ENCODE measurements around the gene ATP9B. TPM values are rescaled to one million over a fixed set of nuclear protein-coding genes. Genes with fewer than 3 reads are reported as not detected.
"Not testable (repeated sequence)": the region's sequence is repeated elsewhere in the genome, so short reads cannot be mapped to it uniquely, and the experiment has no call there.

ATP9B gene
- total and polyA plus RNA-seq, 10 donors, result 7.5 to 58.4 (median 42.7) TPM

DNA sequence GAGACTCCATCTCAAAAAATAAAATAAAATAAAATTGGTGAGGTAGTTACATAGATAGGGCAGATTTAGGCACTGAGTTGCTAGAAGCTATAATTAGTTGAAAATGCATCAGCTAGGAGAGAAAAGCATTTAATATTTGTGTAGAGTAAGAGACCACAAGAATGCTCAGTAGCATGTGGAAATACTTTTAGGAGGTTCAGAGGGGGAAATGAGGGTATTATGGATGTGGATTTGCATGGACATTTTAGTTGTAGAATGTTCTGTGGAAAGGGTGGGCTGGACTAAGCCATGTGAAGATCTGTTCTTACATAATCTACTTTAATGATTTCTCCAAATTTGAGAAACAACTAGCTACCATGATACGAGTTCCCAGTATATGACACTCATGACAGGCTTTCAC, 95.5 kb downstream of the ATP9B start:
- 87 to 100% (median 96%) methylated on average over 1 of the region's 1 CpG for WGBS, 5 donors
- DNase-seq, result no peak
- no peak for TF ChIP-seq POLR2AphosphoS5 (IDR thresholded peaks at IDR 0.05)
- TF ChIP-seq, protein P1, sequence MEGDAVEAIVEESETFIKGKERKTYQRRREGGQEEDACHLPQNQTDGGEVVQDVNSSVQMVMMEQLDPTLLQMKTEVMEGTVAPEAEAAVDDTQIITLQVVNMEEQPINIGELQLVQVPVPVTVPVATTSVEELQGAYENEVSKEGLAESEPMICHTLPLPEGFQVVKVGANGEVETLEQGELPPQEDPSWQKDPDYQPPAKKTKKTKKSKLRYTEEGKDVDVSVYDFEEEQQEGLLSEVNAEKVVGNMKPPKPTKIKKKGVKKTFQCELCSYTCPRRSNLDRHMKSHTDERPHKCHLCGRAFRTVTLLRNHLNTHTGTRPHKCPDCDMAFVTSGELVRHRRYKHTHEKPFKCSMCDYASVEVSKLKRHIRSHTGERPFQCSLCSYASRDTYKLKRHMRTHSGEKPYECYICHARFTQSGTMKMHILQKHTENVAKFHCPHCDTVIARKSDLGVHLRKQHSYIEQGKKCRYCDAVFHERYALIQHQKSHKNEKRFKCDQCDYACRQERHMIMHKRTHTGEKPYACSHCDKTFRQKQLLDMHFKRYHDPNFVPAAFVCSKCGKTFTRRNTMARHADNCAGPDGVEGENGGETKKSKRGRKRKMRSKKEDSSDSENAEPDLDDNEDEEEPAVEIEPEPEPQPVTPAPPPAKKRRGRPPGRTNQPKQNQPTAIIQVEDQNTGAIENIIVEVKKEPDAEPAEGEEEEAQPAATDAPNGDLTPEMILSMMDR (IDR thresholded peaks at IDR 0.05 in 8 of 11, conservative IDR thresholded peaks at IDR 0.05 in 3 of 11), result no peak
- no peak for TF ChIP-seq POLR2A (IDR thresholded peaks at IDR 0.05)
- Histone ChIP-seq H3K4me1 (peaks cover 0 to 5% (median 0%) of the 10 kb centered on the region in 6 donors), H3K36me3 (peaks cover 0 to 69% (median 27%) of the 10 kb centered on the region in 6 donors), H3K27me3 (replicated peaks in 1 of 7) (no peaks in the 10 kb centered on the region), H3K4me3 (no peak overlapping the region), H3K27ac (no peak overlapping the region), H3K9me3 (no peaks in the 10 kb centered on the region)
- intact Hi-C loops (cut with DNase I; ENCODE audit: low total_unique reads), result no loop called here

DNA sequence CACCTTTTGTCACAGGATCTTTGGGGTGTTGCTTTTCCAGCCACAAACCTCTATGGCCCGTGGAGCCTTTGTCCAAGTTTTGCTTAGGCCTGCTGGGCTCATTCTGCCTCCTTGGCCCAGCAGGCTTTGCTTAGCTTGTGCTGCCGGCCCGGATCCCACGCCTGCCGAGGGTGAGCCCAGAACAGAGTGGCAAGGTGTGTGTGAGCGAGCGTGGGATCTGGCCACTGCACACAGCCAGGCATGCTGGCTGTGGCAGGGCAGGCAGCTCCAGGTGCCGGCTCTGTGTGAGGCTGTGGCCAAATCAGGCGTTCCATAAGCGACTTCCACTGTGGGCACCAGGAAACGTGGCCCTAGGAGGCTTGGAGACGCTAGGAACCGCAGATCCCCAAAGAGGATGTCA, 97.5 kb downstream of the ATP9B start:
- peaks cover 0 to 14% (median 0%) of the 10 kb centered on the region in 6 donors for H3K4me1 ChIP-seq
- H3K27me3 ChIP-seq (replicated peaks in 1 of 7), result no peaks in the 10 kb centered on the region
- H3K27ac ChIP-seq, result no peak overlapping the region
- no peak overlapping the region for H3K4me3 ChIP-seq
- intact Hi-C loops (cut with DNase I; ENCODE audit: low total_unique reads), result no loop called here
- 91 to 99% (median 97%) methylated on average over 8 to 13 of the region's 13 CpGs for WGBS, 5 donors
- peak in 1 of 3 donors; percentile 64 for TF ChIP-seq POLR2AphosphoS5 (IDR thresholded peaks at IDR 0.05)
- TF ChIP-seq, protein P1 (IDR thresholded peaks at IDR 0.05 in 8 of 11, conservative IDR thresholded peaks at IDR 0.05 in 3 of 11), result no peak
- H3K9me3 ChIP-seq, result no peaks in the 10 kb centered on the region
- DNase-seq, result peak; percentile 64
- H3K36me3 ChIP-seq, result peaks cover 0 to 59% (median 27%) of the 10 kb centered on the region in 6 donors

DNA sequence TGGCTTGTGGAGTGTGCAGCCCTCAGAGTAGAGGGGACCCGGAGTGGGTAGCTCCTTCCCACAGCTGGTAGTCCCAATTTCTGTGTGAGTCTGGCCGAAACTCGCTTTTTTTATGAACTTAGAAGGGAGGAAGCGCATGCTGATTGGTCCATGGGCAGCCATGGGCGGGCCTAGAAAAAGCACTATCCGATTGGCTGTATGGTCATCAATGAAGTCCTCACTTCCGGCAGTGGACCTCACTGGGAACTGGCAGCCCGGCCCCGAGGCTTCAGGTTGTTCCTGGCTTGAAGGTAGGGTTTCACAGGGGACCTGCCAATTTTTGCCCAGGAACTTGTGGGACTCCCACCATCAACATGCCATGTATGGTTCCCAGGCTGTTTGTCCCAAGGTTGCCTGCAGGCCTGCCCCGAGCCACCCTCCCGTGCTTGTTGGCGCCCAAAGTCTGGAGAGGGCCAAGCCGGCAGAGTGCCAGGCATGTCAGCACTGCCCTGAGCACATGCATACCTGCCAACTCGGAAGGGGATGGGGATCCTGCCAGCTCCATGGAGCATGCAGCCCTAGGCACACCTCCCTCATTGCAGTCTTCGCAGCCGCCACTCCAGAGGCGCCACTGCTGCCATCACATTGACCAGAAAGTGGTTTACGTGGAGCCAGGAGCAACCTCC, 98.5 kb downstream of the ATP9B start:
- no peaks in the 10 kb centered on the region for H3K9me3 ChIP-seq
- H3K27me3 ChIP-seq (replicated peaks in 1 of 7), result no peaks in the 10 kb centered on the region
- 91 to 99% (median 98%) methylated on average over 11 to 18 of the region's 18 CpGs for WGBS, 5 donors
- peaks cover 0 to 59% (median 25%) of the 10 kb centered on the region in 6 donors for H3K36me3 ChIP-seq
- H3K4me1 ChIP-seq, result peaks cover 0 to 14% (median 0%) of the 10 kb centered on the region in 6 donors
- no peak overlapping the region for H3K27ac ChIP-seq
- TF ChIP-seq POLR2A (IDR thresholded peaks at IDR 0.05) (no peak), POLR2AphosphoS5 (IDR thresholded peaks at IDR 0.05) (peak in 1 of 3 donors; percentile 30)
- intact Hi-C loops (cut with DNase I; ENCODE audit: low total_unique reads), result no loop called here
- no peak overlapping the region for H3K4me3 ChIP-seq
- DNase-seq, result no peak

DNA sequence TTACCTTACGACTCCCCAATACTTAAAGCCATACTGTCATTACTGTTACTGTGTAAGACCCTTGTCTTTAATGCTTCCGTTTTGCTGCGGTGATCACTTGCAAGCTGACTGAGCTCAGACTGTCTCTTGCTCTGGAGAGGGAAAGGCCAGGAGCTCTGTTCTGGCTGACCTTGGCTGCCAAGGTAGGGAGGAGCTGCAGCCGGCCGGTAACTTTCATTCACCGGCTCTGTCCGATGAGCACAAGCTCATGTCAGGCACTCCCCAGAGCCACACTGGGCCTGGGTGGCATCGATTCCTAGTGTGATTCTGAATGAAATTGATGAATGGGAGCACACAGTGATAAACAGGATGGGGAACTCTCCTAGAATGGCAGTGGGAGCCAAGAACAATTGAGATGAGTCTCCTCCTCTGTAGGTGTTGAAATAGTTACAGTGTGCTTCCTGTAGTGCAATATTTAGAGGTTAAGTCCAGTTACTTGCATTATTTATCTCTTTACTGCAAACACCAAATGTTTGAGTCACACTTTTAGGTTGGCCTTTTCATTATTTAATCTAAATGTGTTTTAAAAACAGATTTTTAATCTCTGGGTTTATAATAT, 100.9 kb downstream of the ATP9B start:
- Histone ChIP-seq H3K9me3 (no peaks in the 10 kb centered on the region), H3K4me3 (no peak overlapping the region), H3K36me3 (peaks cover 0 to 69% (median 25%) of the 10 kb centered on the region in 6 donors), H3K4me1 (peaks cover 0 to 14% (median 0%) of the 10 kb centered on the region in 6 donors), H3K27me3 (replicated peaks in 1 of 7) (no peaks in the 10 kb centered on the region), H3K27ac (peak overlapping the region in 3 of 8 donors; percentile 5 to 32 (median 14))
- TF ChIP-seq POLR2A (IDR thresholded peaks at IDR 0.05) (no peak), POLR2AphosphoS5 (IDR thresholded peaks at IDR 0.05) (no peak)
- TF ChIP-seq, protein P1 (IDR thresholded peaks at IDR 0.05 in 8 of 11, conservative IDR thresholded peaks at IDR 0.05 in 3 of 11), result no peak
- WGBS, 5 donors, result 64 to 79% (median 68%) methylated on average over 7 to 8 of the region's 8 CpGs
- no peak for DNase-seq
- intact Hi-C loops (cut with DNase I; ENCODE audit: low total_unique reads), result no loop called here

DNA sequence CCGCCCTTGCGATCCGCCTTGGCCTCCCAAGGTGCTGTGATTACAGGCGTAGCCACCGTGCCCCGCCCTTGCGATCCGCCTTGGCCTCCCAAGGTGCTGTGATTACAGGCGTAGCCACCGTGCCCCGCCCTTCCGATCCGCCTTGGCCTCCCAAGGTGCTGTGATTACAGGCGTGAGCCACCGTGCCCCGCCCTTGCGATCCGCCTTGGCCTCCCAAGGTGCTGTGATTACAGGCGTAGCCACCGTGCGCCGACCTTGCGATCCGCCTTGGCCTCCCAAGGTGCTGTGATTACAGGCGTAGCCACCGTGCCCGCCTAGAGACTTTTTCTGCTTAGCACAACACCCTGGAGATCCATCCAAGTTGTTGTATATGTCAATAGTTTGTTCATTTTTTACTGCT, 103.1 kb downstream of the ATP9B start:
- H3K9me3 ChIP-seq; DNase-seq; H3K27me3 ChIP-seq (replicated peaks in 1 of 7); H3K4me3 ChIP-seq; H3K27ac ChIP-seq; intact Hi-C loops (cut with DNase I; ENCODE audit: low total_unique reads): not testable (repeated sequence)
- Histone ChIP-seq H3K4me1 (peaks cover 0 to 14% (median 0%) of the 10 kb centered on the region in 6 donors), H3K36me3 (peaks cover 0 to 62% (median 17%) of the 10 kb centered on the region in 6 donors)
- WGBS, 5 donors, result 96 to 99% (median 98%) methylated on average over 11 to 23 of the region's 27 CpGs

All from spleen (tissue), 11 donors.